Measurements from ENCODE around the gene MVB12B. TPM values are rescaled to one million over a fixed set of nuclear protein-coding genes. Genes with fewer than 3 reads are reported as not detected.

Gene MVB12B
- total RNA-seq, 4 donors from 2014 or later: 6.1 to 18.0 (median 13.2) TPM

- Histone ChIP-seq H3K9me3 (no peaks in the 10 kb centered on the region), H3K4me1 (peaks cover 32 to 36% of the 10 kb centered on the region in 2 donors), H3K36me3 (no peaks in the 10 kb centered on the region), H3K27ac (no peak overlapping the region), H3K27me3 (no peaks in the 10 kb centered on the region), H3K4me3 (no peak overlapping the region)
- in situ Hi-C loops (cut with MboI; ENCODE audit: low sequenced_read_pairs in 4 of 4): loop anchor here in 3 of 4 donors (5.0 kb wide), 2 partner anchors 80 to 90 kb away; no protein-coding TSS in a partner anchor
- intact Hi-C loops (cut with DNase I; ENCODE audit: low total_unique reads): loop anchor here (2.0 kb wide), 1 partner anchor 70 kb away; the partner anchor contains the start of gene MVB12B
- TF ChIP-seq POLR2A (IDR thresholded peaks at IDR 0.05): no peak
- TF ChIP-seq, protein P1, sequence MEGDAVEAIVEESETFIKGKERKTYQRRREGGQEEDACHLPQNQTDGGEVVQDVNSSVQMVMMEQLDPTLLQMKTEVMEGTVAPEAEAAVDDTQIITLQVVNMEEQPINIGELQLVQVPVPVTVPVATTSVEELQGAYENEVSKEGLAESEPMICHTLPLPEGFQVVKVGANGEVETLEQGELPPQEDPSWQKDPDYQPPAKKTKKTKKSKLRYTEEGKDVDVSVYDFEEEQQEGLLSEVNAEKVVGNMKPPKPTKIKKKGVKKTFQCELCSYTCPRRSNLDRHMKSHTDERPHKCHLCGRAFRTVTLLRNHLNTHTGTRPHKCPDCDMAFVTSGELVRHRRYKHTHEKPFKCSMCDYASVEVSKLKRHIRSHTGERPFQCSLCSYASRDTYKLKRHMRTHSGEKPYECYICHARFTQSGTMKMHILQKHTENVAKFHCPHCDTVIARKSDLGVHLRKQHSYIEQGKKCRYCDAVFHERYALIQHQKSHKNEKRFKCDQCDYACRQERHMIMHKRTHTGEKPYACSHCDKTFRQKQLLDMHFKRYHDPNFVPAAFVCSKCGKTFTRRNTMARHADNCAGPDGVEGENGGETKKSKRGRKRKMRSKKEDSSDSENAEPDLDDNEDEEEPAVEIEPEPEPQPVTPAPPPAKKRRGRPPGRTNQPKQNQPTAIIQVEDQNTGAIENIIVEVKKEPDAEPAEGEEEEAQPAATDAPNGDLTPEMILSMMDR (IDR thresholded peaks at IDR 0.05 in 4 of 5, conservative IDR thresholded peaks at IDR 0.05 in 1 of 5): no peak
- ATAC-seq (no peak), DNase-seq (no peak)
These were observed 70.4 kb downstream of the MVB12B start for GRCh38 chr9:126397056-126397455.

- Histone ChIP-seq H3K27me3 (no peaks in the 10 kb centered on the region), H3K27ac (no peak overlapping the region), H3K4me3 (no peak overlapping the region), H3K36me3 (no peaks in the 10 kb centered on the region), H3K9me3 (no peaks in the 10 kb centered on the region), H3K4me1 (peaks cover 17 to 21% of the 10 kb centered on the region in 2 donors)
- peak; percentile 46 to 70 for DNase-seq
- no peak for TF ChIP-seq POLR2A (IDR thresholded peaks at IDR 0.05)
- TF ChIP-seq, protein P1 (IDR thresholded peaks at IDR 0.05 in 4 of 5, conservative IDR thresholded peaks at IDR 0.05 in 1 of 5): peak; percentile 93 to 99 (median 96)
- in situ Hi-C loops (cut with MboI; ENCODE audit: low sequenced_read_pairs in 4 of 4) (loop anchor here in 3 of 4 donors (5.0 kb wide), 2 partner anchors 81 to 91 kb away; no protein-coding TSS in a partner anchor), intact Hi-C loops (cut with DNase I; ENCODE audit: low total_unique reads) (loop anchor here (1.0 kb wide), 2 partner anchors 81 to 96 kb away; no protein-coding TSS in a partner anchor)
- peak; percentile 70 to 71 for ATAC-seq
These were observed 71.9 kb downstream of the MVB12B start for GRCh38 chr9:126398403-126399058.

- Histone ChIP-seq H3K9me3 (no peaks in the 10 kb centered on the region), H3K27me3 (no peaks in the 10 kb centered on the region), H3K27ac (no peak overlapping the region), H3K36me3 (no peaks in the 10 kb centered on the region), H3K4me3 (no peak overlapping the region), H3K4me1 (peaks cover 16 to 17% of the 10 kb centered on the region in 2 donors)
- TF ChIP-seq, protein P1 (IDR thresholded peaks at IDR 0.05 in 4 of 5, conservative IDR thresholded peaks at IDR 0.05 in 1 of 5): no peak
- no peak for TF ChIP-seq POLR2A (IDR thresholded peaks at IDR 0.05)
- ATAC-seq: no peak
- intact Hi-C loops (cut with DNase I; ENCODE audit: low total_unique reads): no loop called here
- DNase-seq: no peak
- in situ Hi-C loops (cut with MboI; ENCODE audit: low sequenced_read_pairs in 4 of 4): loop anchor here in 3 of 4 donors (5.0 kb wide), 2 partner anchors 82 to 92 kb away; no protein-coding TSS in a partner anchor
These were observed 72.6 kb downstream of the MVB12B start for GRCh38 chr9:126399251-126399650.

GRCh38 chr9:126399789-126400188 lies 73.2 kb downstream of the MVB12B start:
- in situ Hi-C loops (cut with MboI; ENCODE audit: low sequenced_read_pairs in 4 of 4): loop anchor here (5.0 kb wide), 2 partner anchors 82 to 92 kb away; no protein-coding TSS in a partner anchor
- H3K9me3 ChIP-seq: no peaks in the 10 kb centered on the region
- no peaks in the 10 kb centered on the region for H3K27me3 ChIP-seq
- DNase-seq (no peak), ATAC-seq (no peak)
- TF ChIP-seq, protein P1 (IDR thresholded peaks at IDR 0.05 in 4 of 5, conservative IDR thresholded peaks at IDR 0.05 in 1 of 5): no peak
- TF ChIP-seq POLR2A (IDR thresholded peaks at IDR 0.05): no peak
- no peaks in the 10 kb centered on the region for H3K36me3 ChIP-seq
- peaks cover 11 to 12% of the 10 kb centered on the region in 2 donors for H3K4me1 ChIP-seq
- H3K27ac ChIP-seq: no peak overlapping the region
- no peak overlapping the region for H3K4me3 ChIP-seq
- intact Hi-C loops (cut with DNase I; ENCODE audit: low total_unique reads): no loop called here
